ENCODE data around the gene STK40.

GRCh38 chr1:36303650-36304360 is 81.9 kb downstream of the STK40 start:
- no peak for TF ChIP-seq CTCF (IDR thresholded peaks at IDR 0.05; ENCODE audit: low read depth, low read length, poor library complexity, severe bottlenecking)
- no peak for TF ChIP-seq EZH2phosphoT487 (IDR thresholded peaks at IDR 0.05; ENCODE audit: borderline replicate concordance, low read length)

All from DOHH2 (cell line).